Psoas muscle (tissue), 8 donors: ENCODE measurements around the gene ZNF385D. TPM values are rescaled to one million over a fixed set of nuclear protein-coding genes. Genes with fewer than 3 reads are reported as not detected.

Experiments
- ATAC-seq, 4 donors: fragments of 200-7000 bp; cut with Tn5 transposase; one replicate each; pipeline ENCODE4 v1.9.1; 2020; ENCODE audit warnings: moderate library complexity in 3 of 4, mild to moderate bottlenecking in 2 of 4
- DNase-seq, 2 donors: peaks; one replicate each; pipeline ENCODE4 v3.0.0-alpha.2; 2020
- H3K27ac ChIP-seq: fragments of 200-600 bp; one replicate; pipeline ENCODE4 v1.8.0; 2022
- H3K27me3 ChIP-seq, 3 donors: fragments of 200-600 bp in 1 of 3; one replicate each; pipeline versions ENCODE4 v1.6.1 to v1.8.0; 2013 to 2022; ENCODE audit warnings: low read length in 2 of 3, mild to moderate bottlenecking in 2 of 3, moderate library complexity in 1 of 3; ENCODE audit not compliant: insufficient read depth in 3 of 3
- H3K36me3 ChIP-seq, 2 donors: fragments of 200-600 bp in 1 of 2; one replicate each; pipeline versions ENCODE4 v1.6.1 to v1.8.0; 2013 to 2022; ENCODE audit warnings: low read depth in 1 of 2, mild to moderate bottlenecking in 1 of 2, moderate library complexity in 1 of 2; ENCODE audit not compliant: insufficient read depth in 1 of 2
- H3K4me1 ChIP-seq: fragments of 200-600 bp; one replicate; pipeline ENCODE4 v1.8.0; 2022
- H3K4me3 ChIP-seq: fragments of 200-600 bp; one replicate; pipeline ENCODE4 v1.8.0; 2022; ENCODE audit warnings: mild to moderate bottlenecking
- H3K9me3 ChIP-seq: fragments of 200-600 bp; one replicate; pipeline ENCODE4 v1.8.0; 2022
- WGBS, 3 donors: extraction: QIAGEN DNeasy Blood & Tissue Kit; methylation state at CpG; one replicate each; pipeline versions ENCODE4 v1.1.6 to v1.1.7; 2013; 5-methylcytosine and 5-hydroxymethylcytosine counted together
- intact Hi-C, 2 donors: fragments of 100-400 bp; cut with DNase I; formaldehyde crosslinking; loops; one replicate each; pipeline versions ENCODE4 v1.11.0 to v1.14.2; 2022
- polyA plus RNA-seq, 3 donors: library from polyadenylated mRNA; stranded (reverse); fragments of 200-250 nt; gene quantifications; one replicate each; pipeline ENCODE4 v1.2.3, GENCODE V29; 2013
- total RNA-seq, 4 donors: library from RNA; stranded (reverse); fragmentation: NEBNext Ultra II Directional in 2 of 4; extraction: Animal tissue kit (Norgen Biotek cat#: 25700) in 2 of 4; gene quantifications; one replicate each; pipeline versions ENCODE4 v1.2.1 to v1.2.4, GENCODE V29; 2021 to 2023
- TF ChIP-seq, protein P1 (sequence below): fragments of 200-600 bp; IDR thresholded peaks from one replicate; pipeline ENCODE4 v1.8.0; 2022; ENCODE audit warnings: antibody characterized with exemption
- donor health status: healthy with polysubstance abuse.
- donor health status: DM: no; HTN: no; CAD: no; lungs with moderate emphysema.
- donor health status: Bipolar disorder and iron deficiency.
- donor health status: healthy.
- donor health status: DM: yes; HTN: yes; CAD: no.
- donor health status: DM: no; HTN: no; CAD: no.
- donor health status: DM: no; HTN: no; CAD: no.
- donor health status: DM: yes; HTN: yes; CAD: no.

Gene ZNF385D
- total and polyA plus RNA-seq, 7 donors = 0.55 to 8.7 (median 3.7) TPM

- Histone ChIP-seq H3K4me3 (no peak overlapping the region), H3K27ac (no peak overlapping the region), H3K36me3 (no peaks in the 10 kb centered on the region), H3K9me3 (no peaks in the 10 kb centered on the region), H3K27me3 (no peaks in the 10 kb centered on the region), H3K4me1 (no peaks in the 10 kb centered on the region)
- 66 to 71% (median 66%) methylated on average over 5 of the region's 5 CpGs for WGBS, 3 donors
- no peak for ATAC-seq
- intact Hi-C loops = no loop called here
- DNase-seq = no peak
- TF ChIP-seq, protein P1, sequence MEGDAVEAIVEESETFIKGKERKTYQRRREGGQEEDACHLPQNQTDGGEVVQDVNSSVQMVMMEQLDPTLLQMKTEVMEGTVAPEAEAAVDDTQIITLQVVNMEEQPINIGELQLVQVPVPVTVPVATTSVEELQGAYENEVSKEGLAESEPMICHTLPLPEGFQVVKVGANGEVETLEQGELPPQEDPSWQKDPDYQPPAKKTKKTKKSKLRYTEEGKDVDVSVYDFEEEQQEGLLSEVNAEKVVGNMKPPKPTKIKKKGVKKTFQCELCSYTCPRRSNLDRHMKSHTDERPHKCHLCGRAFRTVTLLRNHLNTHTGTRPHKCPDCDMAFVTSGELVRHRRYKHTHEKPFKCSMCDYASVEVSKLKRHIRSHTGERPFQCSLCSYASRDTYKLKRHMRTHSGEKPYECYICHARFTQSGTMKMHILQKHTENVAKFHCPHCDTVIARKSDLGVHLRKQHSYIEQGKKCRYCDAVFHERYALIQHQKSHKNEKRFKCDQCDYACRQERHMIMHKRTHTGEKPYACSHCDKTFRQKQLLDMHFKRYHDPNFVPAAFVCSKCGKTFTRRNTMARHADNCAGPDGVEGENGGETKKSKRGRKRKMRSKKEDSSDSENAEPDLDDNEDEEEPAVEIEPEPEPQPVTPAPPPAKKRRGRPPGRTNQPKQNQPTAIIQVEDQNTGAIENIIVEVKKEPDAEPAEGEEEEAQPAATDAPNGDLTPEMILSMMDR = no peak
Measured at GRCh38 chr3:21509731-21510470, 241.1 kb downstream of the ZNF385D start.

- Histone ChIP-seq H3K36me3 (no peaks in the 10 kb centered on the region), H3K27ac (no peak overlapping the region), H3K9me3 (no peaks in the 10 kb centered on the region), H3K27me3 (no peaks in the 10 kb centered on the region), H3K4me1 (no peaks in the 10 kb centered on the region), H3K4me3 (no peak overlapping the region)
- intact Hi-C loops = no loop called here
- TF ChIP-seq, protein P1 = no peak
- no peak for DNase-seq
- no peak for ATAC-seq
Measured at GRCh38 chr3:21508246-21508645, 242.8 kb downstream of the ZNF385D start.

- H3K4me3 ChIP-seq = no peak overlapping the region
- intact Hi-C loops = no loop called here
- no peak for ATAC-seq
- no peak for DNase-seq
- 65 to 74% (median 66%) methylated on average over 4 of the region's 4 CpGs for WGBS, 3 donors
- H3K27ac ChIP-seq = no peak overlapping the region
- no peaks in the 10 kb centered on the region for H3K9me3 ChIP-seq
- TF ChIP-seq, protein P1 = no peak
- no peaks in the 10 kb centered on the region for H3K27me3 ChIP-seq
- H3K4me1 ChIP-seq = no peaks in the 10 kb centered on the region
- no peaks in the 10 kb centered on the region for H3K36me3 ChIP-seq
Measured at GRCh38 chr3:21505711-21506460, 245.1 kb downstream of the ZNF385D start.

DNA sequence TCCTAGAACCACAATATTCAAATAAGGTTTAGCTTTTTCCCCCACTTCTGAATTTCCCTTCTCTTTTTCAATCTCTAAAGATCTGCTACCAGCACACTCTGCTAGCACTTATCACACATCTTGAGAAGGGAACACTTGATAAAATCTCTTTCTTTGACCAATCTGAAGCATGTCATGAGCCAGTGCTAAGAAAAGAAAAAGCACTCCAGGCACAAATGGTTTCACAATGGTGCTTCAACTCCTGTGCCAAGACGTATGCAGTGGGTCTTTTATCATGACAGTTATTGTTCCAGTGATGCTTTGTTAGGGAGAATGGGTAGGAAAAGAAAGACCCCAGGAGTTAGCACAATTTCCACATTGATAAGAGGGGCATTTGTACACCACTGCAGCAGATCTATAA is 248.4 kb downstream of the ZNF385D start:
- Histone ChIP-seq H3K27ac (no peak overlapping the region), H3K27me3 (no peaks in the 10 kb centered on the region), H3K4me3 (no peak overlapping the region), H3K36me3 (no peaks in the 10 kb centered on the region), H3K9me3 (no peaks in the 10 kb centered on the region), H3K4me1 (no peaks in the 10 kb centered on the region)
- DNase-seq (no peak), ATAC-seq (no peak)
- intact Hi-C loops = no loop called here
- TF ChIP-seq, protein P1 = no peak
- WGBS, 3 donors = 63 to 73% (median 67%) methylated on average over 1 of the region's 1 CpG
